Testis (tissue), 3 donors: Measurements from ENCODE around the gene PAPPA2. TPM values are rescaled to one million over a fixed set of nuclear protein-coding genes. Genes with fewer than 3 reads are reported as not detected.

Experiments
- DNase-seq: peaks from one replicate; pipeline ENCODE4 v3.0.0-alpha.2; 2019
- H3K27ac ChIP-seq, 2 donors: fragments of 200-600 bp; sonication (generic); one replicate each; pipeline ENCODE4 v1.5.1; 2019
- H3K27me3 ChIP-seq: fragments of 200-600 bp; sonication (generic); one replicate; pipeline ENCODE4 v1.5.1; 2019
- H3K36me3 ChIP-seq: fragments of 200-600 bp; sonication (generic); one replicate; pipeline ENCODE4 v1.5.1; 2017; ENCODE audit warnings: low read depth; ENCODE audit errors: missing control alignments
- H3K4me1 ChIP-seq: fragments of 200-600 bp; sonication (generic); one replicate; pipeline ENCODE4 v1.5.1; 2019
- H3K4me3 ChIP-seq, 2 donors: fragments of 200-600 bp; sonication (generic); one replicate each; pipeline ENCODE4 v1.5.1; 2017 to 2019
- H3K9me3 ChIP-seq: fragments of 200-600 bp; sonication (generic); one replicate; pipeline ENCODE4 v1.5.1; 2017
- CTCF ChIP-seq, 3 experiments: fragments of 450-650 bp in 2 of 3; fragments of 200-600 bp in 1 of 3; sonication (generic) in 1 of 3; IDR thresholded peaks; one replicate each; pipeline ENCODE4 v1.5.1; 2016 to 2019; ENCODE audit warnings: antibody characterized with exemption in 3 of 3, mild to moderate bottlenecking in 2 of 3, moderate library complexity in 1 of 3
- POLR2A ChIP-seq: fragments of 450-650 bp; IDR thresholded peaks from one replicate; pipeline ENCODE4 v1.6.1; 2017; ENCODE audit warnings: antibody characterized with exemption, mild to moderate bottlenecking, moderate library complexity
- WGBS, 2 donors: methylation state at CpG; one replicate each; pipeline ENCODE4 v1.1.5; 2018; 5-methylcytosine and 5-hydroxymethylcytosine counted together
- intact Hi-C: fragments of 100-400 bp; cut with DNase I; formaldehyde crosslinking; loops from one replicate; pipeline ENCODE4 v1.15.1; 2023; ENCODE audit warnings: low total_unique reads
- polyA plus RNA-seq: library from polyadenylated mRNA; stranded (reverse); fragments of 350-450 nt; fragmentation: Illumina TruSeq; extraction: RNeasy Lipid Tissue Mini Kit (QIAGEN cat#74804); gene quantifications from one replicate; pipeline ENCODE4 v1.2.3, GENCODE V29; 2014; ENCODE audit warnings: low read depth, low replicate concordance; ENCODE audit not compliant: insufficient read depth
- total RNA-seq, 2 donors: library from RNA; depleted of rRNA; stranded (reverse); fragments of >200 nt; gene quantifications; one replicate each; pipeline ENCODE4 v1.2.3, GENCODE V29; 2016

The PAPPA2 gene
- total and polyA plus RNA-seq, 3 donors from 2014 or later = 0.80 to 2.2 (median 2.2) TPM

- Histone ChIP-seq H3K4me3 (no peak overlapping the region), H3K36me3 (no peaks in the 10 kb centered on the region), H3K27me3 (no peaks in the 10 kb centered on the region), H3K4me1 (no peaks in the 10 kb centered on the region), H3K9me3 (no peaks in the 10 kb centered on the region), H3K27ac (no peak overlapping the region)
- TF ChIP-seq POLR2A (no peak), CTCF (IDR thresholded peaks at IDR 0.05) (no peak)
- intact Hi-C loops = no loop called here
- no peak for DNase-seq
- 82 to 86% methylated on average over 3 of the region's 3 CpGs for WGBS, 2 donors
Observed at GRCh38 chr1:176701151-176701866, 238.3 kb downstream of the PAPPA2 start.

- DNase-seq = no peak
- WGBS, 2 donors = 71 to 74% methylated on average over 3 of the region's 3 CpGs
- no peak overlapping the region for H3K27ac ChIP-seq
- no peaks in the 10 kb centered on the region for H3K36me3 ChIP-seq
- no peak for TF ChIP-seq POLR2A
- no peak for TF ChIP-seq CTCF (IDR thresholded peaks at IDR 0.05)
- intact Hi-C loops = no loop called here
- no peak overlapping the region for H3K4me3 ChIP-seq
- H3K4me1 ChIP-seq = no peaks in the 10 kb centered on the region
- H3K9me3 ChIP-seq = no peaks in the 10 kb centered on the region
- no peaks in the 10 kb centered on the region for H3K27me3 ChIP-seq
Observed at GRCh38 chr1:176702901-176703300, 239.9 kb downstream of the PAPPA2 start.

GRCh38 chr1:176705585-176705984, 242.6 kb downstream of the PAPPA2 start:
- DNase-seq = no peak
- H3K27me3 ChIP-seq = no peaks in the 10 kb centered on the region
- H3K36me3 ChIP-seq = no peaks in the 10 kb centered on the region
- intact Hi-C loops = no loop called here
- no peak overlapping the region for H3K27ac ChIP-seq
- WGBS, 2 donors = 71 to 72% methylated on average over 1 of the region's 1 CpG
- TF ChIP-seq POLR2A (no peak), CTCF (IDR thresholded peaks at IDR 0.05) (no peak)
- no peaks in the 10 kb centered on the region for H3K4me1 ChIP-seq
- no peak overlapping the region for H3K4me3 ChIP-seq
- H3K9me3 ChIP-seq = no peaks in the 10 kb centered on the region

- H3K9me3 ChIP-seq = no peaks in the 10 kb centered on the region
- no peak overlapping the region for H3K4me3 ChIP-seq
- H3K36me3 ChIP-seq = no peaks in the 10 kb centered on the region
- WGBS, 2 donors = 89 to 90% methylated on average over 2 of the region's 2 CpGs
- intact Hi-C loops = no loop called here
- TF ChIP-seq CTCF (IDR thresholded peaks at IDR 0.05) = no peak
- no peak for TF ChIP-seq POLR2A
- no peaks in the 10 kb centered on the region for H3K4me1 ChIP-seq
- no peak for DNase-seq
- H3K27ac ChIP-seq = no peak overlapping the region
- H3K27me3 ChIP-seq = no peaks in the 10 kb centered on the region
Observed at GRCh38 chr1:176717066-176717750, 254.2 kb downstream of the PAPPA2 start.
